Skeletal muscle satellite cell (primary cell): ENCODE data around the gene DDC.

Experiments
- H3K27me3 ChIP-seq: 2 replicates; pipeline ENCODE4 v1.7.0; 2013; ENCODE audit warnings: low read length; ENCODE audit not compliant: control insufficient read depth, insufficient read depth
- H3K36me3 ChIP-seq: 2 replicates; pipeline ENCODE4 v1.7.0; 2013; ENCODE audit warnings: mild to moderate bottlenecking, control low read depth, low read length; ENCODE audit not compliant: insufficient read depth
- H3K4me1 ChIP-seq: 2 replicates; pipeline ENCODE4 v1.7.0; 2013; ENCODE audit warnings: low read length; ENCODE audit not compliant: control insufficient read depth, insufficient read depth
- H3K4me2 ChIP-seq: 2 replicates; pipeline ENCODE4 v1.7.0; 2013; ENCODE audit warnings: mild to moderate bottlenecking, low read length
- H3K4me3 ChIP-seq: 2 replicates; pipeline ENCODE4 v1.7.0; 2013; ENCODE audit warnings: low read length
- H3K9ac ChIP-seq: 2 replicates; pipeline ENCODE4 v1.7.0; 2013; ENCODE audit warnings: mild to moderate bottlenecking, low read depth, low read length, moderate library complexity
- H3K9me3 ChIP-seq: replicated peaks from 2 replicates; pipeline ENCODE4 v1.7.0; 2013; ENCODE audit warnings: mild to moderate bottlenecking, control low read depth, low read length

The DDC gene

DNA sequence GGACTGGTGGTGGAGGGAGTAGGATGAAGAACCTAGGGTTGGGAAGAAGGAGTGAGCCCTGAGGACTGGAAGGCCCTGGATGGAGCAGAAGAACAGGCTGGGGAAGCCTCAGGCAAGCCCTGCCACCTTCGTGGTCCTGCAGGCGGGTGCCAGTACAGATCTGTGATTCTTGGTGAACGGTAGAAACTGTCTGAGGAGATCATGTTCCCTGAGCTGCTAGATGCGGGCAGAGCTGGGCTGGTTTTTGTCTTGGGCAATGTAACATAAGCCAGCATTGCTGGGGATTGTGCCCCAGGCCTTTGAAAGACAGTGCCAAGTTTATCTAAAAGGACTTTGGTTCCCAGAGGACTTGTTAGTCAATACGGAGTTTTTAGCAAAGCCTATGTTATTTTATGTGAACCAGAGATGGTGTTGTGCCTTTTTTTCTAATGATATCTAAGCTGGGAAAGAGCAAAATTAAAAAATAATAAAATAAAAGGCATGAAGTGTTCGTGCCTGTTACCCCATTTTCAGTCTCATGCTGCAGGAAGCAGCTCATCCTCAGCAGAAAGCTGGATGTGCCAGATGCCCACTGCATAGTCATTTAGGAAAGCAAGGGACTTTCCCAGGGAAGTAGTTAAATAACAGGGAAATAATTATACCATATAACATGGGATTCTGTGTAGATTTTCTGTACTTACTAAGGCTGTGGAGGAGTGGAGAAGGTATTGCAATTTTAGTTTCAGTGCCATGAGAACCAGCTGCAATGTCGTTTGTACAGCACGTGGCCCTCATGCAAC is 90.6 kb downstream of the DDC start:
- Histone ChIP-seq H3K9me3 (no peaks in the 10 kb centered on the region), H3K4me2 (no peak overlapping the region), H3K9ac (no peak overlapping the region), H3K36me3 (no peaks in the 10 kb centered on the region), H3K4me1 (no peaks in the 10 kb centered on the region), H3K27me3 (peaks cover 26% of the 10 kb centered on the region), H3K4me3 (no peak overlapping the region)

DNA sequence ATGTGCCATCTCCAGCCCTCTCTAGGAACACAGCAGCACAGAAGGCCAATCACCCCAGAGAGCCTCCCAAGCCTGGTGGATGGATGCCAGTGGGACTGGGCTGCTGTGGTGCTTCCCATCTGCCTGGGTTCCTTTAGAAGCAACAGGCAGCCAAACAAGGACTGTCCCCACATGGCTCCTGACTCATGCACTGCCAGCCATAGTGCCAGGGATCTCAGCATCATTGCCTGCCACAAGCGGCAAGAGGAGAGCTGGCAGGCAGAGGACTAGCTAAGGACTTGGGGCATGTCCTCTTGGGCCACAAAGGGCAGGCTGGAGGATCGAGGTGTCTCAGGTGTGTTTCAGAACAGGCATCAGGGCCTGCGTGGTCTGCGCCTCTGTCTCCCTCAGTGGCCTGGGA is 91.7 kb downstream of the DDC start:
- no peaks in the 10 kb centered on the region for H3K36me3 ChIP-seq
- no peaks in the 10 kb centered on the region for H3K4me1 ChIP-seq
- H3K9me3 ChIP-seq = no peaks in the 10 kb centered on the region
- H3K9ac ChIP-seq = no peak overlapping the region
- no peak overlapping the region for H3K4me3 ChIP-seq
- no peak overlapping the region for H3K4me2 ChIP-seq
- peaks cover 26% of the 10 kb centered on the region for H3K27me3 ChIP-seq

DNA sequence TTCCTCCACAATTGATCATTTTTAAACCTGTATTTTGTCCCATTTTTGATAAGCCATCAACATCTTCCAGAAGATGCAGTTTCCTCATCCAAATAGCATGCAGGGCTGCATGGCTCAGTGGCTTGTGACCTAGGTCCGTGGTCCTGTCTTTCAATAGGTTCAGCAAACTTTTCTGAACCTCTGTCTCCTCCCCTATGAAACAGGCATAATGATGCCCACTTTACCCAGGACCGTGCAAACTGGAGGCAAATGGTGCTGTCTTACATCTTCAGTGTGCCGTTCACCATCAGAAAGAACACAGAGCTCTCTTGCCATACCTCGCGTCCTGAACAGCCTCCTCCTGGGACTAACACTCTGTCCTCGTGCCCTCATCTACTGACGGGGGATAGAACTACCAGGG is 92.8 kb downstream of the DDC start:
- no peak overlapping the region for H3K9ac ChIP-seq
- H3K9me3 ChIP-seq = no peaks in the 10 kb centered on the region
- peaks cover 4% of the 10 kb centered on the region for H3K4me1 ChIP-seq
- no peaks in the 10 kb centered on the region for H3K36me3 ChIP-seq
- H3K4me2 ChIP-seq = no peak overlapping the region
- H3K4me3 ChIP-seq = no peak overlapping the region
- H3K27me3 ChIP-seq = peaks cover 26% of the 10 kb centered on the region

DNA sequence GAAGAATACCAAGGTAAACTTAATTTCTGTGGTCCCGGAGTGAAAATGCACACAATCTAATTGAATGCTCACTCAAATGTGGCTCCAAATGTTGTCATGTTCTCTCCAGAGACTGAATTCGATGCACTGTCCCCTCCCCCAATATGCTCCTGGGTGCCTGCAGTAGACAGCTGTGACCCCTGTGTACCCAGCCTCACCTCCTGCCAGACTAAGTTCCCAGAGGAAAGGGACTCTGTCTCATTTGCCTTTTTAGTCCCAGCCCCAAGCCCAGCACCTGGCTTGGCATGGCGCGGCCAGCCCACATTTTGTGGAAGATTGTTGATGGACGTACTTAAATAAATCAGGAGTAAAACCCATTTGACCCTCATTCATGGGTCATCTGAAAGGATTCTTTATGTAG is 93.2 kb downstream of the DDC start:
- Histone ChIP-seq H3K36me3 (no peaks in the 10 kb centered on the region), H3K9me3 (no peaks in the 10 kb centered on the region), H3K4me2 (no peak overlapping the region), H3K4me3 (no peak overlapping the region), H3K4me1 (peaks cover 4% of the 10 kb centered on the region), H3K9ac (no peak overlapping the region), H3K27me3 (peaks cover 26% of the 10 kb centered on the region)

DNA sequence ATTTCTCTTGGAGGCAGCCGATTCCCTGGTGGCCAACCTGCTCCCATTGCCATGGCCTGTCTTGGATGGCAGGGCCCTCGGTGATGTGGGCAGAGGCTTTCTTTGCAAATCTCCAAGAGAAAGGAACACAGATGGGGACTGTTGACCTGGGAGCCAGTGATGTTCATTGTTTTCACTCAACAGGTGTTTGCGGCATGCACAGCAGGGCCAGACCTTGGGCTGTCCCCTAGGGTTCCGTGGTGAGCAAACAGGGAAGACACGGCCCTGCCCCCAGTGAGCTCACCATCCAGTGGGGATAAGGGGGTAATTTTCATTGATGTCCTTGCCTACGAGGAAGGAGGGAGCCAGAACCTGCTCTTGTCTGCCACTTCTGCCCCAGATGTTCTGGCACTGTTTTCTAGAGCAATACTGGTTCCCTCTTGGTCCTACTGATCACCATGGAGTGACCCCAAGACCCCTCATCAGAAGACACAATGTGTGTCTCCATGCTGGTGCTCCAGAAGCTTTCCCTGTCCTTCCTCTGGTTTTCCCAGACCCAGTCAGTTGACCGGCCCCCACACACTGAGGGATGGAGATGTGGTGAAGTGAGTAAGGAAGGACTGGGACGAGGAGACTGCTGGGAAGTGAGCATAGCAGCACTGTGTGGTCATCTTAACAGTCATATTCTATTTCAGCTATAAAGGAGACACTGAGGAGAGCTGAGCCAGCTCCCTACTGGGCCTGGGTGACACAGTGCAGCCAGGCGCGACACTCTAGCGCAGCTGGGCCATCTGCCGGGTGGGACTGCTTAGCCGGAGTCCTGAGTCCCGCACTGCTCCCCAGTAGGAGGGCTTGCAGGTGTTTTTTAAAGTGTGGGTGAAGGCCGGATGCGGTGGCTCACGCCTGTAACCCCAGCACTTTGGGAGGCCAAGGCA is 94.7 kb downstream of the DDC start:
- Histone ChIP-seq H3K4me2 (no peak overlapping the region), H3K9me3 (no peaks in the 10 kb centered on the region), H3K9ac (no peak overlapping the region), H3K4me1 (peaks cover 4% of the 10 kb centered on the region), H3K4me3 (no peak overlapping the region), H3K27me3 (peaks cover 26% of the 10 kb centered on the region), H3K36me3 (no peaks in the 10 kb centered on the region)

DNA sequence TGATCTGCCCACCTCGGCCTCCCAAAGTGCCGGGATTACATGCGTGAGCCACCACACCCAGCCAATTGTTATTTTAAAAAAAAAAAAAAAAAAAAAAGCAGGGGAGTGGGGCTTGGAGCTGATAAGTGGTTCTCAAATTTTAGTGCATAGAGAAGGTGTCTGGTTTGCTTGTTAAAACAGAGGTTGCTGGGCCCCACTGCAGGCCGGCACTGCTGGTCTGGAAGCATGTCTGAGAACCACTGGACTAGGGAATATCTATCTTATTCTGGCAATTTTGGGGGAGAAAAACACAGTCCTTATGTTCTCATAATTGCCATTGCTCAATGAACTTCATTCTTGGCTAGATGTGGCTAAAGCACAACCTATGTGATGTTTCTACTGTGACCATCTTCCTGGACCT is 96.0 kb downstream of the DDC start:
- no peaks in the 10 kb centered on the region for H3K36me3 ChIP-seq
- H3K9ac ChIP-seq = no peak overlapping the region
- no peak overlapping the region for H3K4me2 ChIP-seq
- no peaks in the 10 kb centered on the region for H3K9me3 ChIP-seq
- peaks cover 4% of the 10 kb centered on the region for H3K4me1 ChIP-seq
- H3K4me3 ChIP-seq = no peak overlapping the region
- peaks cover 25% of the 10 kb centered on the region for H3K27me3 ChIP-seq

DNA sequence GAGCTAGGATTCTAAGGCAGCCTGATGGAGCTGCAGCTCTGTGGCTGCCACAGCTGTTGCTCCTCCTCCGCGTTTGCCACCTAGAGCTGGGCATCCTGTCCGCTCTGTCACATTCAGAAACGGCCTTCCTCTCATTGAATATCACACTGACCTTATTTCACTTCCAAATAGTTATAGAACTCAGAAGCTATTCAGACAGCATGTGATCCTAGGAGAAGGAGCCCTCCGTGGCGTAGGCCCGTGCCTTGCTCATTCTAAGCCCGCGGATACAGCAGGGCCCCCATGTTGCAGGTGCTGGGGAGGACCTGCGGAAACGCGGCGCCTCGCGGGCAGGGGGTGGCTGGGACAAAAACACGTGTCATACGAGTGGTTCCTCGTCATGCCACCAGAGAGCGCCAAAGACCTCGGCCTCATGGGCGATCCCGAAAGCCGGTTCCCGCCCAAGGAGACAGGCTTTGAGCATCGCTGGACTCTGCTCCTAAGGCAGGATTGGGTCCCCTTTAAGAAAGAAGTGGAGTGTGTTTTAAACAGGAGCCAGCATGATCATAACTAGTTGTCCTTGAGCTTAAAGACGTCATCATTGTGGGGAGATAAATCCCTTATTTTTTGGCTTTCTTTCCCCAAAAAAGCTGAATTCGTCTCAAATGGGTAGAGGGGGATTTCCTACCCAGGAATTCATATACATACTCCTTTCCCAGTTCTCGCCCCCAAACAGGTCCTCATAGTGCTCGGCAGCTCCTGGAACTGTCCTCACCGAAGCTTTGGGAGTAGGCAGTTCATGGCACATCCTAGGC is 97.2 kb downstream of the DDC start:
- H3K4me3 ChIP-seq = peak overlapping the region; percentile 51
- H3K9me3 ChIP-seq = no peaks in the 10 kb centered on the region
- H3K9ac ChIP-seq = no peak overlapping the region
- peaks cover 4% of the 10 kb centered on the region for H3K4me1 ChIP-seq
- no peaks in the 10 kb centered on the region for H3K36me3 ChIP-seq
- H3K4me2 ChIP-seq = peak overlapping the region; percentile 76
- H3K27me3 ChIP-seq = peaks cover 26% of the 10 kb centered on the region

DNA sequence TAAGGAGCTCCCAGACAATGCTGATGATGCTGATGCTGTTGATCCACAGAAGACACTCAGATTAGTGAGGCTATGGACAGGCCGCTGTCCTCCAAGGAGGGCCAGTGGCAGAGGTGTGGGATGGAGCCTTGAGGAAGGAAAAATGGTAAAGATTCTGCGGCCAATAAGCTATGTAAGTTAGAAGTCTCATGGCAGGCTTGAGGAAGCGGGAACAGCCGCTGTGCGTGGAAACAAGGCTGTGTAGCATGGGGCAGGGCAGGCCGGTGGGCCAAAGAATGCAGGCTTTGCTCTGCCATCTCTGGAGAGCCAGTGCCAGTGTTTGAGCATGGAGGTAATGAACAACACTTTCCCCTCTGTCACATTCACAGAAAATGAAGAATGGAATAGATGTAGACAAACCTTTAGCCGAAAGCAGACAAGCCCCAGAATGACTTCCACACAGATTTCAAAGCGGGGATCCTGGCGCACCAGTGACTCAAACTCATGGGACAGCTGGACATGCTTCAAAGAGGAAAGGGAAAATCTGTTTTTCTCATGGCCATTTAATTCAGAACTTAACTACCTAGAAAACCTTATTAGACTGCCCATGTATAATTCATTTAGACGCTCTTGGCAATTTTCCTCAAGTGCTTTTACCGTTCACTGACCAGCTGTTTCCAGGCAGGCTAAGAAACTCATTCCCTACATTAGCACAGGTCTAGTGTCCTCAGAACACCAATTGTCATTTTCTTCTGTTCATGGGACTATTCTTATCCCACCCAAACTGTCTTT is 98.2 kb downstream of the DDC start:
- H3K36me3 ChIP-seq = no peaks in the 10 kb centered on the region
- no peak overlapping the region for H3K9ac ChIP-seq
- H3K27me3 ChIP-seq = peaks cover 19% of the 10 kb centered on the region
- H3K9me3 ChIP-seq = no peaks in the 10 kb centered on the region
- H3K4me2 ChIP-seq = no peak overlapping the region
- peaks cover 4% of the 10 kb centered on the region for H3K4me1 ChIP-seq
- H3K4me3 ChIP-seq = no peak overlapping the region

DNA sequence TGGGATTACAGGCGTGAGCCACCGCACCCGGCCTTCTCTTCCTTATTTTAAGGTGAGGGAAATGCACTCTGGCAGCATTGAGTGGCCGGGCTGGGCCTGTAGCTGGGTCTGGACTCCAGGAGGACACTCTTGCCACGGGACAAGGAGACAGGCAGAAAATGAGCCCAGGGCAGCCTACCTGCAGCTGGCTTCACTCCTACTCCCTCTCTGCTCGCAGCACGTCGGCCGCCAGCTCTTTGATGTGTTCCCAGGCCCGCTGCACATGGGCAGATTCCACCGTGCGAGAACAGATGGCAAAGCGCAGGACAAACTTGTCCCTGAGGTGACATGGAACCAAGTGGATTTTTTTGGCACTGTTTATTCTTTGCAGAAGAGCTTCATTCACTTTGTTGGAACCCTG is 102.2 kb downstream of the DDC start:
- no peak overlapping the region for H3K9ac ChIP-seq
- peaks cover 4% of the 10 kb centered on the region for H3K4me1 ChIP-seq
- no peak overlapping the region for H3K4me2 ChIP-seq
- peaks cover 29% of the 10 kb centered on the region for H3K27me3 ChIP-seq
- no peak overlapping the region for H3K4me3 ChIP-seq
- H3K9me3 ChIP-seq = no peaks in the 10 kb centered on the region
- H3K36me3 ChIP-seq = no peaks in the 10 kb centered on the region

DNA sequence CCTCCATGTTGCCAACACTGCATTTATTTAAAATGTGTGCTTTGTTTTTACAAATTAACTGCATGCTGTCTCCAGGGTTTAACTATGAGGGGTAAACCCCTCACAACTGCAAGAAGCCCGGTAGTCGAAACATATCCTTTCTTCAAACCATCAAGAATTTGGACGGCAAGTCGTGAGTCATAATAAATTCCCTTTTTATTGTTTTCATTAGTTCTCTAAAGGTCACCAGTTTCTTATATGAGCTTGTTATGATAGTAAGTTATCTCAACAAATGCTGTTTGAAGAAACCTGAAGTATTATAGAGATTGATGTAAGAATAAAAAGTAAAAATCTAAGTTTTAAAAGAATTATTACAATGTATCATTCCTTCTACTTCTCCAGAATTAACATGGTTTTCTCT is 102.8 kb downstream of the DDC start:
- H3K27me3 ChIP-seq = peaks cover 35% of the 10 kb centered on the region
- no peaks in the 10 kb centered on the region for H3K9me3 ChIP-seq
- H3K9ac ChIP-seq = no peak overlapping the region
- no peak overlapping the region for H3K4me3 ChIP-seq
- no peaks in the 10 kb centered on the region for H3K36me3 ChIP-seq
- no peaks in the 10 kb centered on the region for H3K4me1 ChIP-seq
- no peak overlapping the region for H3K4me2 ChIP-seq

DNA sequence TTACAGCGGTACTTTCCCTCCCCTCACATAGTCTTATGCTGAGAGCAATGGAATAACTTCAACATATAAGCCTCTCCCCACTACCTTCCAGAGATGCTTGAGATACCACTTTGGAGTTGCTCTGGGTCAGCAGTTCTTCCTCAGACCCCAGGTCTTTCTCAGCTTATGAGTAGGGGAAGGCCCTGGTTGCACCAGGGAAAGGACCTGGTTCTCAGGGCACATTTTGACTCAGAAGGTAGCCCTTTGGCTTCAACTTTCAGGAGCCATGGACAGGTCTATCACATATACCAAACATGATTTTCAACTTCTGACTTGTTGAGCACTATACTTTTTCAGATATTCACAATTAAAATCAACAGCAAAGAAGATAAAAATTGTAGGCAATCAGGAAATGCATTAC is 103.5 kb downstream of the DDC start:
- H3K27me3 ChIP-seq = peaks cover 41% of the 10 kb centered on the region
- no peaks in the 10 kb centered on the region for H3K36me3 ChIP-seq
- no peak overlapping the region for H3K4me2 ChIP-seq
- no peak overlapping the region for H3K9ac ChIP-seq
- H3K4me3 ChIP-seq = no peak overlapping the region
- H3K4me1 ChIP-seq = no peaks in the 10 kb centered on the region
- no peaks in the 10 kb centered on the region for H3K9me3 ChIP-seq
